Measurements from ENCODE around the gene ZDHHC6.
"Not testable (repeated sequence)": the region's sequence is repeated elsewhere in the genome, so short reads cannot be mapped to it uniquely, and the experiment has no call there.

Gene ZDHHC6

GRCh38 chr10:112389271-112389822 is 57.4 kb downstream of the ZDHHC6 start:
- Mint-ChIP-seq H3K27ac (peak overlapping the region; percentile 78), H3K36me3 (ENCODE audit: low read depth) (peaks cover 21% of the 10 kb centered on the region), H3K4me3 (no peak overlapping the region), H3K27me3 (ENCODE audit: low read depth) (no peaks in the 10 kb centered on the region), H3K9me3 (no peaks in the 10 kb centered on the region), H3K4me1 (ENCODE audit: low read depth) (peaks cover 34% of the 10 kb centered on the region)

GRCh38 chr10:112388548-112388947 is 58.2 kb downstream of the ZDHHC6 start:
- Mint-ChIP-seq H3K36me3 (ENCODE audit: low read depth) (peaks cover 19% of the 10 kb centered on the region), H3K27ac (peak overlapping the region; percentile 78), H3K4me1 (ENCODE audit: low read depth) (peaks cover 35% of the 10 kb centered on the region), H3K4me3 (no peak overlapping the region), H3K27me3 (ENCODE audit: low read depth) (no peaks in the 10 kb centered on the region), H3K9me3 (no peaks in the 10 kb centered on the region)

- H3K9me3 Mint-ChIP-seq; H3K27me3 Mint-ChIP-seq (ENCODE audit: low read depth); H3K4me3 Mint-ChIP-seq; H3K27ac Mint-ChIP-seq: not testable (repeated sequence)
- Mint-ChIP-seq H3K4me1 (ENCODE audit: low read depth) (peaks cover 30% of the 10 kb centered on the region), H3K36me3 (ENCODE audit: low read depth) (peaks cover 18% of the 10 kb centered on the region)
These were observed 58.7 kb downstream of the ZDHHC6 start for GRCh38 chr10:112388056-112388455.

- Mint-ChIP-seq H3K36me3 (ENCODE audit: low read depth) (peaks cover 24% of the 10 kb centered on the region), H3K9me3 (no peaks in the 10 kb centered on the region), H3K27ac (no peak overlapping the region), H3K27me3 (ENCODE audit: low read depth) (no peaks in the 10 kb centered on the region), H3K4me1 (ENCODE audit: low read depth) (peaks cover 31% of the 10 kb centered on the region), H3K4me3 (no peak overlapping the region)
These were observed 61.5 kb downstream of the ZDHHC6 start for GRCh38 chr10:112385201-112385600.

GRCh38 chr10:112384141-112384540 is 62.6 kb downstream of the ZDHHC6 start:
- H3K9me3 Mint-ChIP-seq, result no peaks in the 10 kb centered on the region
- H3K4me3 Mint-ChIP-seq, result no peak overlapping the region
- no peaks in the 10 kb centered on the region for H3K27me3 Mint-ChIP-seq (ENCODE audit: low read depth)
- no peak overlapping the region for H3K27ac Mint-ChIP-seq
- peaks cover 31% of the 10 kb centered on the region for H3K4me1 Mint-ChIP-seq (ENCODE audit: low read depth)
- peaks cover 27% of the 10 kb centered on the region for H3K36me3 Mint-ChIP-seq (ENCODE audit: low read depth)

GRCh38 chr10:112383325-112383724 is 63.4 kb downstream of the ZDHHC6 start:
- no peaks in the 10 kb centered on the region for H3K27me3 Mint-ChIP-seq (ENCODE audit: low read depth)
- peaks cover 30% of the 10 kb centered on the region for H3K4me1 Mint-ChIP-seq (ENCODE audit: low read depth)
- H3K36me3 Mint-ChIP-seq (ENCODE audit: low read depth), result peaks cover 31% of the 10 kb centered on the region
- no peak overlapping the region for H3K4me3 Mint-ChIP-seq
- no peak overlapping the region for H3K27ac Mint-ChIP-seq
- no peaks in the 10 kb centered on the region for H3K9me3 Mint-ChIP-seq

GRCh38 chr10:112382515-112383235 is 64.0 kb downstream of the ZDHHC6 start:
- Mint-ChIP-seq H3K27me3 (ENCODE audit: low read depth) (no peaks in the 10 kb centered on the region), H3K27ac (no peak overlapping the region), H3K36me3 (ENCODE audit: low read depth) (peaks cover 34% of the 10 kb centered on the region), H3K4me3 (no peak overlapping the region), H3K9me3 (no peaks in the 10 kb centered on the region), H3K4me1 (ENCODE audit: low read depth) (peaks cover 33% of the 10 kb centered on the region)

All from T-helper 1 cell treated with Interleukin-12 subunit alpha and Interleukin-12 subunit beta and Interleukin-4 antibody, amounts not matched to agents 30 μg/mL and 1 μg/mL, for 36 hours (primary cell).